Kidney (tissue), 22 donors: ENCODE measurements around the gene FBXW12. TPM values are rescaled to one million over a fixed set of nuclear protein-coding genes. Genes with fewer than 3 reads are reported as not detected.
"Not testable (repeated sequence)": the region's sequence is repeated elsewhere in the genome, so short reads cannot be mapped to it uniquely, and the experiment has no call there.

Experiments
- DNase-seq, 5 donors: peaks; one replicate each; pipeline ENCODE4 v3.0.0-alpha.2; 2013 to 2020
- FAIRE-seq: peaks from 2 replicates; lab custom pipeline; 2012; peaks lifted over from hg19 to GRCh38; lab: Jason Lieb, UNC
- H3K27ac ChIP-seq, 2 donors: one replicate each; pipeline ENCODE4 v1.7.0; 2013; ENCODE audit warnings: low read depth in 2 of 2, low read length in 2 of 2, inconsistent platforms in 1 of 2
- H3K27me3 ChIP-seq: one replicate; pipeline ENCODE4 v1.7.1; 2013; ENCODE audit warnings: low read length, inconsistent platforms; ENCODE audit not compliant: control insufficient read depth, insufficient read depth
- H3K36me3 ChIP-seq, 3 donors: one replicate each; pipeline versions ENCODE4 v1.7.0 to v1.7.1; 2013; ENCODE audit warnings: low read length in 3 of 3, control low read depth in 1 of 3, inconsistent platforms in 1 of 3; ENCODE audit not compliant: insufficient read depth in 3 of 3, control insufficient read depth in 2 of 3
- H3K4me1 ChIP-seq, 3 donors: one replicate each; pipeline versions ENCODE4 v1.7.0 to v1.7.1; 2013; ENCODE audit warnings: low read length in 3 of 3, inconsistent platforms in 1 of 3, low read depth in 1 of 3; ENCODE audit not compliant: control insufficient read depth in 2 of 3, insufficient read depth in 2 of 3
- H3K4me3 ChIP-seq, 3 donors: one replicate each; pipeline versions ENCODE4 v1.7.0 to v1.8.1; 2013; ENCODE audit warnings: low read length in 3 of 3, control low read depth in 1 of 3, inconsistent platforms in 1 of 3
- H3K9ac ChIP-seq, 3 donors: one replicate each; pipeline versions ENCODE4 v1.7.0 to v1.7.1; 2013; ENCODE audit warnings: low read length in 3 of 3, control low read depth in 1 of 3, inconsistent platforms in 1 of 3
- H3K9me3 ChIP-seq, 3 donors: one replicate each; pipeline versions ENCODE4 v1.7.0 to v1.7.1; 2013; ENCODE audit warnings: low read length in 3 of 3, control low read depth in 1 of 3, inconsistent platforms in 1 of 3; ENCODE audit not compliant: control insufficient read depth in 2 of 3, insufficient read depth in 1 of 3
- CTCF ChIP-seq: IDR thresholded peaks from 3 replicates; pipeline ENCODE4 v1.5.1; 2012; ENCODE audit warnings: mild to moderate bottlenecking, moderate library complexity, borderline replicate concordance; ENCODE audit not compliant: insufficient read depth; ENCODE audit errors: extremely low read depth
- intact Hi-C: fragments of 100-400 bp; cut with DNase I; formaldehyde crosslinking; loops from one replicate; pipeline ENCODE4 v1.11.1; 2022
- long read RNA-seq, 10 donors: library from polyadenylated mRNA in 1 of 10; unstranded in 1 of 10; transcript quantifications; one replicate each; pipeline ENCODE4 v2.0.0 and lab custom pipeline, GENCODE V29; 2021 to 2026
- polyA plus RNA-seq: library from polyadenylated mRNA; stranded (reverse); fragments of 350-450 nt; fragmentation: Illumina TruSeq; extraction: RNeasy Lipid Tissue Mini Kit (QIAGEN cat#74804); gene quantifications from one replicate; pipeline ENCODE4 v1.2.3, GENCODE V29; 2014; ENCODE audit warnings: low read depth, low replicate concordance; ENCODE audit not compliant: insufficient read depth
- total RNA-seq: library from RNA; stranded (reverse); fragmentation: NEBNext Ultra II Directional; extraction: Animal tissue kit (Norgen Biotek cat#: 25700); gene quantifications from one replicate; pipeline ENCODE4 v1.2.1, GENCODE V29; 2021
- donor health status: control.
- donor health status: control.
- donor health status: control.
- donor health status: control.
- donor health status: control.
- donor health status: DM: yes; HTN: yes; CAD: no.
- donor health status: Normal renal cell carcinoma (clear cell type).

Gene FBXW12, protein sequence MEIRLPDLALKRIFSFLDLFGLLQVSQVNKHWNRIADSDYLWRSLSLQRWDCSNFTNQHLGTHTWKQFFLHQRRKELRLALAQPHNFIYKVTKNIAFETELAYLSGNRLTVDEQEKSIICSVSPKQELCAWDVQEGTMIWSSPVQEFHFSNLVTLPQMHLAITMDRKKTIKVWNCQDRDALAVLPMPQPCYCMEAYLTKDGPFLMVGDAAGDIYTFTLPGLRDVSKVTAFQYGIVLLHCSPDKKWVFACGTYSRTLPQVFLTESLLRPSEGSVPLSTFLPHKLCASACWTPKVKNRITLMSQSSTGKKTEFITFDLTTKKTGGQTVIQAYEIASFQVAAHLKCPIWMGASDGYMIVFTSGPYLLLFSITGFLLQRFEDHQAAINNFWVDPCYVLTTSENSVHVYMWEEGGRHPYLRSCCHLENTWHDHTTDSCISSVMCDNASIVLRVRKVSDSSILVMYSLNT
- total RNA-seq (not detected), polyA plus RNA-seq (not detected)
- long read RNA-seq, donor 1 = 0 reads
- long read RNA-seq, donor 2 = 0 reads
- long read RNA-seq, donor 3 = 0 reads
- long read RNA-seq, donor 4, partial matches to known transcripts = 28 of 28 reads
- long read RNA-seq, donor 4, other reads (novel, unspliced or antisense) = 0 of 28 reads
- long read RNA-seq, donor 5 = 0 reads
- long read RNA-seq, donor 6 = 0 reads
- long read RNA-seq, donor 7, partial matches to known transcripts = 0 of 1 reads
- long read RNA-seq, donor 7, other reads (novel, unspliced or antisense) = 1 of 1 reads
- long read RNA-seq, donor 8 = 0 reads
- long read RNA-seq, donor 9 = 0 reads
- long read RNA-seq, donor 10 = 0 reads

- Histone ChIP-seq H3K27ac (no peak within 1 kb of the TSS), H3K4me1 (peaks cover 0 to 2% (median 0%) of the 10 kb centered on the region in 3 donors), H3K36me3 (no peaks in the 10 kb centered on the region), H3K9me3 (no peaks in the 10 kb centered on the region), H3K4me3 (no peak within 1 kb of the TSS), H3K27me3 (no peaks in the 10 kb centered on the region), H3K9ac (no peak within 1 kb of the TSS)
- TF ChIP-seq CTCF = no peak
- DNase-seq (no peak), FAIRE-seq (no peak)
- intact Hi-C loops = no loop called here
Observed at GRCh38 chr3:48371651-48372376, at the start of gene FBXW12. Gene FBXW12, plus strand, starts transcription at chr3:48372219. Its CDS starts 549 bp downstream, at chr3:48372768.

- H3K4me3 ChIP-seq, DNase-seq, H3K4me1 ChIP-seq, H3K27ac ChIP-seq, H3K36me3 ChIP-seq, intact Hi-C loops, H3K9ac ChIP-seq, FAIRE-seq, H3K27me3 ChIP-seq, H3K9me3 ChIP-seq: not testable (repeated sequence)
Observed at GRCh38 chr3:48331706-48332435, 40.1 kb upstream of the FBXW12 start.

- H3K27me3 ChIP-seq, H3K4me3 ChIP-seq, H3K4me1 ChIP-seq, H3K27ac ChIP-seq, FAIRE-seq, H3K9me3 ChIP-seq, H3K9ac ChIP-seq, intact Hi-C loops, H3K36me3 ChIP-seq, DNase-seq: not testable (repeated sequence)
Observed at GRCh38 chr3:48333346-48334245, 38.4 kb upstream of the FBXW12 start, which contains the start of gene SPINK8. Gene SPINK8, minus strand, starts transcription at chr3:48333661. Its CDS starts 5,320 bp downstream, at chr3:48328341.
